GM21367 (cell line): ENCODE data around the gene SNX10.

Experiments
- ATAC-seq: cut with Tn5 transposase; IDR thresholded peaks from one replicate; pipeline ENCODE4 v1.9.1; 2021; ENCODE audit not compliant: unreplicated experiment

The SNX10 gene

GRCh38 chr7:26295586-26295985, 3.9 kb downstream of the SNX10 start:
- ATAC-seq: no peak

- ATAC-seq: no peak
Observed at GRCh38 chr7:26298472-26299058, 6.9 kb downstream of the SNX10 start.

- no peak for ATAC-seq
Observed at GRCh38 chr7:26305090-26305868, 13.6 kb downstream of the SNX10 start.

GRCh38 chr7:26305869-26306665, 14.4 kb downstream of the SNX10 start:
- ATAC-seq: no peak

- ATAC-seq: no peak
Observed at GRCh38 chr7:26306790-26307189, 15.1 kb downstream of the SNX10 start.

GRCh38 chr7:26307226-26307625, 15.6 kb downstream of the SNX10 start:
- no peak for ATAC-seq

GRCh38 chr7:26307791-26308190, 16.1 kb downstream of the SNX10 start:
- ATAC-seq: no peak

GRCh38 chr7:26308551-26308950, 16.9 kb downstream of the SNX10 start:
- no peak for ATAC-seq

GRCh38 chr7:26309089-26309488, 17.4 kb downstream of the SNX10 start:
- ATAC-seq: no peak

GRCh38 chr7:26311798-26312197, 20.1 kb downstream of the SNX10 start:
- ATAC-seq: no peak

- ATAC-seq: no peak
Observed at GRCh38 chr7:26317211-26317610, 25.5 kb downstream of the SNX10 start.

- no peak for ATAC-seq
Observed at GRCh38 chr7:26318921-26319320, 27.3 kb downstream of the SNX10 start.

GRCh38 chr7:26319636-26320035, 28.0 kb downstream of the SNX10 start:
- ATAC-seq: no peak

- no peak for ATAC-seq
Observed at GRCh38 chr7:26320878-26321277, 29.2 kb downstream of the SNX10 start.

- ATAC-seq: no peak
Observed at GRCh38 chr7:26321435-26321834, 29.8 kb downstream of the SNX10 start.

GRCh38 chr7:26326211-26326610, 34.5 kb downstream of the SNX10 start:
- ATAC-seq: no peak

GRCh38 chr7:26328498-26329390, 37.1 kb downstream of the SNX10 start:
- no peak for ATAC-seq

- no peak for ATAC-seq
Observed at GRCh38 chr7:26329520-26330255, 38.0 kb downstream of the SNX10 start.

- ATAC-seq: no peak
Observed at GRCh38 chr7:26331113-26331512, 39.5 kb downstream of the SNX10 start.

- ATAC-seq: no peak
Observed at GRCh38 chr7:26331789-26332188, 40.1 kb downstream of the SNX10 start.
